ENCODE results near the gene SLC39A11. TPM values are rescaled to one million over a fixed set of nuclear protein-coding genes. Genes with fewer than 3 reads are reported as not detected.
"Not testable (repeated sequence)": the region's sequence is repeated elsewhere in the genome, so short reads cannot be mapped to it uniquely, and the experiment has no call there.

Gene SLC39A11
- total RNA-seq, 1 experiment from 2014 or later = 18.9 TPM

GRCh38 chr17:72786209-72786608 lies 306.3 kb downstream of the SLC39A11 start:
- no peak overlapping the region for H3K4me3 Mint-ChIP-seq
- no peak overlapping the region for H3K27ac Mint-ChIP-seq
- DNase-seq (ENCODE audit: low spot score) (no peak), ATAC-seq (no peak)
- TF ChIP-seq ATF3 (CRISPR knock-in tag; conservative IDR thresholded peaks at IDR 0.05) (no peak), NR2C2 (CRISPR knock-in tag; IDR thresholded peaks at IDR 0.05) (no peak), FOXP1 (CRISPR knock-in tag; IDR thresholded peaks at IDR 0.05; ENCODE audit: borderline replicate concordance) (no peak)
- H3K27me3 Mint-ChIP-seq (ENCODE audit: low read depth) = no peaks in the 10 kb centered on the region
- H3K36me3 Mint-ChIP-seq = no peaks in the 10 kb centered on the region
- ChIA-PET CTCF (no interaction called here), POLR2A (no interaction called here)
- peaks cover 3% of the 10 kb centered on the region; the same call in 1 of the 2 replicates for H3K4me1 Mint-ChIP-seq
- H3K9me3 Mint-ChIP-seq = no peaks in the 10 kb centered on the region

- TF ChIP-seq ZNF671 (CRISPR knock-in tag; IDR thresholded peaks at IDR 0.05) (no peak), GABPB1 (CRISPR knock-in tag; IDR thresholded peaks at IDR 0.05) (no peak), ZNF121 (CRISPR knock-in tag; IDR thresholded peaks at IDR 0.05) (no peak), ATF3 (CRISPR knock-in tag; conservative IDR thresholded peaks at IDR 0.05) (no peak), PRRX2 (CRISPR knock-in tag; IDR thresholded peaks at IDR 0.05) (no peak), MAX (CRISPR knock-in tag; IDR thresholded peaks at IDR 0.05) (no peak), SMAD3 (CRISPR knock-in tag; IDR thresholded peaks at IDR 0.05; ENCODE audit: borderline replicate concordance) (no peak), CDX4 (CRISPR knock-in tag; IDR thresholded peaks at IDR 0.05; ENCODE audit: borderline replicate concordance) (no peak), ZNF232 (CRISPR knock-in tag; IDR thresholded peaks at IDR 0.05) (no peak), E2F4 (CRISPR knock-in tag; IDR thresholded peaks at IDR 0.05; ENCODE audit: borderline replicate concordance, low read depth) (no peak), USF1 (CRISPR knock-in tag; IDR thresholded peaks at IDR 0.05) (no peak), HMGXB4 (CRISPR knock-in tag; IDR thresholded peaks at IDR 0.05) (no peak), SP1 (CRISPR knock-in tag; conservative IDR thresholded peaks at IDR 0.05) (no peak), CTCF (IDR thresholded peaks at IDR 0.05) (no peak)
- Mint-ChIP-seq H3K27ac (no peak overlapping the region), H3K27me3 (ENCODE audit: low read depth) (no peaks in the 10 kb centered on the region), H3K4me3 (no peak overlapping the region), H3K4me1 (peaks cover 3% of the 10 kb centered on the region; the same call in 1 of the 2 replicates), H3K9me3 (no peaks in the 10 kb centered on the region), H3K36me3 (no peaks in the 10 kb centered on the region)
- POLR2A ChIA-PET = no interaction called here
- CTCF ChIA-PET = no interaction called here
- DNase-seq (ENCODE audit: low spot score) = no peak
- no peak for ATAC-seq
These were observed 309.3 kb downstream of the SLC39A11 start for GRCh38 chr17:72782985-72783701.

GRCh38 chr17:72782437-72782836 lies 310.1 kb downstream of the SLC39A11 start:
- POLR2A ChIA-PET; ATAC-seq; H3K27ac Mint-ChIP-seq; H3K4me3 Mint-ChIP-seq; DNase-seq (ENCODE audit: low spot score); H3K27me3 Mint-ChIP-seq (ENCODE audit: low read depth); H3K4me1 Mint-ChIP-seq; H3K9me3 Mint-ChIP-seq; H3K36me3 Mint-ChIP-seq: not testable (repeated sequence)
- CTCF ChIA-PET = interaction anchor here (0.8 kb wide), 1 partner anchor 407 kb away, joined by 3 read pairs; no protein-coding TSS in a partner anchor
